ENCODE data around the gene PLPPR3. TPM values are rescaled to one million over a fixed set of nuclear protein-coding genes. Genes with fewer than 3 reads are reported as not detected.

PLPPR3 gene
- polyA plus RNA-seq, 1 of the 3 experiments (the other 2 are of a cell fraction) = 1.6 TPM

GRCh38 chr19:788983-789700 lies 32.6 kb downstream of the PLPPR3 start:
- 64% methylated on average over 13 of the region's 33 CpGs for WGBS (ENCODE audit: low lambda C conversion rate)
- CTCF ChIA-PET = no interaction called here
- Histone ChIP-seq H3K9me2 (no peaks in the 10 kb centered on the region), H3K9ac (no peak overlapping the region), H3K36me3 (replicated peaks in 1 of 2; ENCODE audit: control insufficient read depth in 1 of 2, insufficient read depth in 2 of 2, low read length in 1 of 2) (no peaks in the 10 kb centered on the region), H3K4me2 (no peak overlapping the region), H3K4me3 (ENCODE audit: low read depth in 2 of 2, low read length in 1 of 2) (no peak overlapping the region), H3F3A (replicated peaks; ENCODE audit: insufficient read depth) (peaks cover 2% of the 10 kb centered on the region), H4K20me1 (ENCODE audit: insufficient read depth) (no peaks in the 10 kb centered on the region), H3K9me3 (no peaks in the 10 kb centered on the region), H3K27me3 (ENCODE audit: insufficient read depth) (no peaks in the 10 kb centered on the region), H3K27ac (ENCODE audit: low read depth in 2 of 2, low read length in 1 of 2) (peak overlapping the region in 1 of 2 experiments; percentile 43; a peak in 1 of 4 replicates), H3K4me1 (ENCODE audit: control insufficient read depth in 1 of 2, insufficient read depth in 2 of 2, low read depth in 1 of 2, low read length in 1 of 2) (peaks cover 0 to 15% of the 10 kb centered on the region in 2 experiments; a peak in 1 of 4 replicates), H2AFZ (ENCODE audit: low read depth) (no peak overlapping the region), H3K79me2 (ENCODE audit: insufficient read depth) (no peaks in the 10 kb centered on the region)
- TF ChIP-seq YY1 (IDR thresholded peaks at IDR 0.05; ENCODE audit: low read depth) (no peak), SMC3 (IDR thresholded peaks at IDR 0.05; ENCODE audit: low read depth, low read length) (no peak), CHD2 (IDR thresholded peaks at IDR 0.05; ENCODE audit: low read length, partially characterized antibody) (no peak), MXI1 (IDR thresholded peaks at IDR 0.05; ENCODE audit: low read depth, low read length) (no peak), CTCF (IDR thresholded peaks at IDR 0.05) (no peak), MEF2A (IDR thresholded peaks at IDR 0.05; ENCODE audit: borderline replicate concordance, low read depth) (no peak)
- TF ChIP-seq, protein P1, sequence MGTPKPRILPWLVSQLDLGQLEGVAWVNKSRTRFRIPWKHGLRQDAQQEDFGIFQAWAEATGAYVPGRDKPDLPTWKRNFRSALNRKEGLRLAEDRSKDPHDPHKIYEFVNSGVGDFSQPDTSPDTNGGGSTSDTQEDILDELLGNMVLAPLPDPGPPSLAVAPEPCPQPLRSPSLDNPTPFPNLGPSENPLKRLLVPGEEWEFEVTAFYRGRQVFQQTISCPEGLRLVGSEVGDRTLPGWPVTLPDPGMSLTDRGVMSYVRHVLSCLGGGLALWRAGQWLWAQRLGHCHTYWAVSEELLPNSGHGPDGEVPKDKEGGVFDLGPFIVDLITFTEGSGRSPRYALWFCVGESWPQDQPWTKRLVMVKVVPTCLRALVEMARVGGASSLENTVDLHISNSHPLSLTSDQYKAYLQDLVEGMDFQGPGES (IDR thresholded peaks at IDR 0.05; ENCODE audit: low read depth, low read length) = no peak
- TF ChIP-seq, protein P2, sequence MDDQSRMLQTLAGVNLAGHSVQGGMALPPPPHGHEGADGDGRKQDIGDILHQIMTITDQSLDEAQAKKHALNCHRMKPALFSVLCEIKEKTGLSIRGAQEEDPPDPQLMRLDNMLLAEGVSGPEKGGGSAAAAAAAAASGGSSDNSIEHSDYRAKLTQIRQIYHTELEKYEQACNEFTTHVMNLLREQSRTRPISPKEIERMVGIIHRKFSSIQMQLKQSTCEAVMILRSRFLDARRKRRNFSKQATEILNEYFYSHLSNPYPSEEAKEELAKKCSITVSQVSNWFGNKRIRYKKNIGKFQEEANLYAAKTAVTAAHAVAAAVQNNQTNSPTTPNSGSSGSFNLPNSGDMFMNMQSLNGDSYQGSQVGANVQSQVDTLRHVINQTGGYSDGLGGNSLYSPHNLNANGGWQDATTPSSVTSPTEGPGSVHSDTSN (IDR thresholded peaks at IDR 0.05) = no peak
- POLR2A ChIA-PET = no interaction called here
- no peak for DNase-seq

- peak overlapping the region in 1 of 2 experiments; percentile 43; a peak in 1 of 4 replicates for H3K27ac ChIP-seq (ENCODE audit: low read depth in 2 of 2, low read length in 1 of 2)
- H3K36me3 ChIP-seq (replicated peaks in 1 of 2; ENCODE audit: control insufficient read depth in 1 of 2, insufficient read depth in 2 of 2, low read length in 1 of 2) = no peaks in the 10 kb centered on the region
- H3K4me2 ChIP-seq = no peak overlapping the region
- H3K4me1 ChIP-seq (ENCODE audit: control insufficient read depth in 1 of 2, insufficient read depth in 2 of 2, low read depth in 1 of 2, low read length in 1 of 2) = peaks cover 0 to 15% of the 10 kb centered on the region in 2 experiments; a peak in 1 of 4 replicates
- no peaks in the 10 kb centered on the region for H3K9me2 ChIP-seq
- H3F3A ChIP-seq (replicated peaks; ENCODE audit: insufficient read depth) = no peaks in the 10 kb centered on the region
- no peak overlapping the region for H2AFZ ChIP-seq (ENCODE audit: low read depth)
- peak; percentile 64 for DNase-seq
- WGBS (ENCODE audit: low lambda C conversion rate) = no CpG with 5 or more reads among the region's 11 CpGs
- no peaks in the 10 kb centered on the region for H3K79me2 ChIP-seq (ENCODE audit: insufficient read depth)
- ChIA-PET CTCF (interaction anchor here (0.6 to 1.3 kb wide), 2 partner anchors 18 to 101 kb away, joined by 3 to 4 read pairs; no protein-coding TSS in a partner anchor), POLR2A (no interaction called here)
- H4K20me1 ChIP-seq (ENCODE audit: insufficient read depth) = no peaks in the 10 kb centered on the region
- no peaks in the 10 kb centered on the region for H3K27me3 ChIP-seq (ENCODE audit: insufficient read depth)
- H3K9me3 ChIP-seq = no peaks in the 10 kb centered on the region
- no peak overlapping the region for H3K9ac ChIP-seq
- no peak overlapping the region for H3K4me3 ChIP-seq (ENCODE audit: low read depth in 2 of 2, low read length in 1 of 2)
- no peak for TF ChIP-seq FOXM1 (IDR thresholded peaks at IDR 0.05; ENCODE audit: low read depth)
- no peak for TF ChIP-seq SMC3 (IDR thresholded peaks at IDR 0.05; ENCODE audit: low read depth, low read length)
Observed at GRCh38 chr19:788686-788982, 33.1 kb downstream of the PLPPR3 start.
